ENCODE measurements around the gene ATP2B3.

DNA sequence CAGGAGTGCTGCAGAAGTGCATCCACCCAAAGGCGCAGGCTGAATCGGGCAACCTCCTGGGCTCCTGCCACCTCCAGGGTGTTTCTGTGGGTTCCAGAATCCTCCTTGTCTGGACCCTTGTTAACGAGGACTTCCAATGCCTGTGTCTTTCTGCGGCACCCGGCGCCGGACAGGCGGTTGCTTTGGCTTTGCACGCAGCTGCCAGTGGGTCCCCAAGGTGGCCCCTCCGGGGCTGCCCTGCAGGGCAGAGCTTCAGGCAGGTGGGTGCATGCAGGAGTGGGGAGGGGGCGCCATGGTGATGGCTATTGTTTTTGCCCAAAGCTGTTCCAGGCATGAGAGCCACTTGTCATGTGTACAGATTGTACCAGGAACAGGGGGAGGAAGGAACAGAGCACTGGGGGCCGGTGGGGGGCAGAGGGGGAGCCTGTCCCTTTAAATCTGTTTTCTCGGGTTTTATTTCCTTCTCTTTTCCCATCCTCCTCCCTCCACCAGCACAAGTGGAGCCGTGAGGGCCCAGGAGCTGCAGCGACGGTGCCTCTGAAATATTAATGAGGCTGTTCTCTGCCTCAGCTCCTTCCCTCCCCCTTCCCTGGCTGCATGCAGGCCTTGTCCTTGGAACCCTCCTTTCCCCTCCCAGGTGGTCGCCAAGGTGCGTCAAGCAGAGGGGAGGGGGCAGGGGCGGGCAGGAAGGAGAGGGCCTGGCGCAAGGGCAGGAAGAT is 13.1 kb downstream of the ATP2B3 start:
- no peak for TF ChIP-seq RAD21 (conservative IDR thresholded peaks at IDR 0.05)
- TF ChIP-seq, protein P1, sequence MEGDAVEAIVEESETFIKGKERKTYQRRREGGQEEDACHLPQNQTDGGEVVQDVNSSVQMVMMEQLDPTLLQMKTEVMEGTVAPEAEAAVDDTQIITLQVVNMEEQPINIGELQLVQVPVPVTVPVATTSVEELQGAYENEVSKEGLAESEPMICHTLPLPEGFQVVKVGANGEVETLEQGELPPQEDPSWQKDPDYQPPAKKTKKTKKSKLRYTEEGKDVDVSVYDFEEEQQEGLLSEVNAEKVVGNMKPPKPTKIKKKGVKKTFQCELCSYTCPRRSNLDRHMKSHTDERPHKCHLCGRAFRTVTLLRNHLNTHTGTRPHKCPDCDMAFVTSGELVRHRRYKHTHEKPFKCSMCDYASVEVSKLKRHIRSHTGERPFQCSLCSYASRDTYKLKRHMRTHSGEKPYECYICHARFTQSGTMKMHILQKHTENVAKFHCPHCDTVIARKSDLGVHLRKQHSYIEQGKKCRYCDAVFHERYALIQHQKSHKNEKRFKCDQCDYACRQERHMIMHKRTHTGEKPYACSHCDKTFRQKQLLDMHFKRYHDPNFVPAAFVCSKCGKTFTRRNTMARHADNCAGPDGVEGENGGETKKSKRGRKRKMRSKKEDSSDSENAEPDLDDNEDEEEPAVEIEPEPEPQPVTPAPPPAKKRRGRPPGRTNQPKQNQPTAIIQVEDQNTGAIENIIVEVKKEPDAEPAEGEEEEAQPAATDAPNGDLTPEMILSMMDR (IDR thresholded peaks at IDR 0.05; ENCODE audit: poor library complexity, severe bottlenecking): no peak
- no peak for TF ChIP-seq TAF1 (IDR thresholded peaks at IDR 0.05; ENCODE audit: low read depth)
- no peak for TF ChIP-seq EP300 (conservative IDR thresholded peaks at IDR 0.05; ENCODE audit: poor library complexity, severe bottlenecking)
- no peak for TF ChIP-seq MXI1 (conservative IDR thresholded peaks at IDR 0.05; ENCODE audit: poor library complexity, severe bottlenecking)
- TF ChIP-seq EZH2 (IDR thresholded peaks at IDR 0.05; ENCODE audit: borderline replicate concordance, insufficient read depth, low read length, poor library complexity, severe bottlenecking): no peak
- TF ChIP-seq, protein P2, sequence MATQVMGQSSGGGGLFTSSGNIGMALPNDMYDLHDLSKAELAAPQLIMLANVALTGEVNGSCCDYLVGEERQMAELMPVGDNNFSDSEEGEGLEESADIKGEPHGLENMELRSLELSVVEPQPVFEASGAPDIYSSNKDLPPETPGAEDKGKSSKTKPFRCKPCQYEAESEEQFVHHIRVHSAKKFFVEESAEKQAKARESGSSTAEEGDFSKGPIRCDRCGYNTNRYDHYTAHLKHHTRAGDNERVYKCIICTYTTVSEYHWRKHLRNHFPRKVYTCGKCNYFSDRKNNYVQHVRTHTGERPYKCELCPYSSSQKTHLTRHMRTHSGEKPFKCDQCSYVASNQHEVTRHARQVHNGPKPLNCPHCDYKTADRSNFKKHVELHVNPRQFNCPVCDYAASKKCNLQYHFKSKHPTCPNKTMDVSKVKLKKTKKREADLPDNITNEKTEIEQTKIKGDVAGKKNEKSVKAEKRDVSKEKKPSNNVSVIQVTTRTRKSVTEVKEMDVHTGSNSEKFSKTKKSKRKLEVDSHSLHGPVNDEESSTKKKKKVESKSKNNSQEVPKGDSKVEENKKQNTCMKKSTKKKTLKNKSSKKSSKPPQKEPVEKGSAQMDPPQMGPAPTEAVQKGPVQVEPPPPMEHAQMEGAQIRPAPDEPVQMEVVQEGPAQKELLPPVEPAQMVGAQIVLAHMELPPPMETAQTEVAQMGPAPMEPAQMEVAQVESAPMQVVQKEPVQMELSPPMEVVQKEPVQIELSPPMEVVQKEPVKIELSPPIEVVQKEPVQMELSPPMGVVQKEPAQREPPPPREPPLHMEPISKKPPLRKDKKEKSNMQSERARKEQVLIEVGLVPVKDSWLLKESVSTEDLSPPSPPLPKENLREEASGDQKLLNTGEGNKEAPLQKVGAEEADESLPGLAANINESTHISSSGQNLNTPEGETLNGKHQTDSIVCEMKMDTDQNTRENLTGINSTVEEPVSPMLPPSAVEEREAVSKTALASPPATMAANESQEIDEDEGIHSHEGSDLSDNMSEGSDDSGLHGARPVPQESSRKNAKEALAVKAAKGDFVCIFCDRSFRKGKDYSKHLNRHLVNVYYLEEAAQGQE (IDR thresholded peaks at IDR 0.05; ENCODE audit: borderline replicate concordance): no peak
- no peak for TF ChIP-seq POLR2AphosphoS5 (IDR thresholded peaks at IDR 0.05)
- no peak for TF ChIP-seq SMC3 (conservative IDR thresholded peaks at IDR 0.05; ENCODE audit: poor library complexity)

Data from neural cell (in vitro differentiated cells).